Activated T-cell treated with anti-CD3 and anti-CD28 coated beads for 1 hour (primary cell): ENCODE measurements around the gene TMEM163.

Source experiments
- DNase-seq: peaks from one replicate; pipeline ENCODE4 v3.0.0-alpha.2; 2020; ENCODE audit warnings: low read depth

The TMEM163 gene

DNA sequence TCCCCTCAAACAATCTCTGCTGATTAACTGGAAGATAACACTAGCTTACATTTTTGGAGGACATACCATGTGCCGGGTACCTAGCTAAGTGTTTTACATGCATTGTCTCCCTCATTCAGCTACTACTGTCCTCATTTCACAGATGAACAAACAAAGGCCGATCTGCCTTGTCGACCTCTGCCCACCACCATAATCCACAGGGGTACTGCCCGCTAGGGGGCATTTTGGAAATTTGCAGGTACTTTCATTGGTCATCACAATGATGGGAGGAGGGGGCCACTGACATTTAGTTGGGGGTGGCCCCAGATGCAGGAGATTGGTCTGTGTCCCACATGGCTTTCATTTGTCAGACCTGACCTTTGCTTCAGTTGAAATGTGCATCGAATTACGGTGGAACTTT lies 3.9 kb upstream of the TMEM163 start:
- no peak for DNase-seq

DNA sequence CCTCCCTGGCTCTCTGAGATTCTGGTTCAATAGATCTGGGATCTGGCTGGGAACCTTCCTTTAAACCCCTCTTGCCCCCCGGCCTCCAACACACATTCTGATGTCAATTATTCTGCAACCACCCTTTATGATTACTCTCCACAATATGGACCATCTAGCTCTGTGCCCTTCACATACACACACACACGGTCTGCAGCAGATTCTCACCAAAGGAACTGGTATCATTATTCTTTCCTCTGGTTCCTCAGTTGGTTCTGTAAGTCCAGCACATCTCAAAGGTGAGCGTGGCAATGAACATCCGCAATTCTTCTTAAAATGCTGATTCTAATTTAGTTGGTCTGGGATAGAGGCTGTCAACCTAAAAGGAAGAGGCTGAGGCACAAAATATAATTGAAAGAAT lies 2.8 kb upstream of the TMEM163 start:
- DNase-seq: no peak

DNA sequence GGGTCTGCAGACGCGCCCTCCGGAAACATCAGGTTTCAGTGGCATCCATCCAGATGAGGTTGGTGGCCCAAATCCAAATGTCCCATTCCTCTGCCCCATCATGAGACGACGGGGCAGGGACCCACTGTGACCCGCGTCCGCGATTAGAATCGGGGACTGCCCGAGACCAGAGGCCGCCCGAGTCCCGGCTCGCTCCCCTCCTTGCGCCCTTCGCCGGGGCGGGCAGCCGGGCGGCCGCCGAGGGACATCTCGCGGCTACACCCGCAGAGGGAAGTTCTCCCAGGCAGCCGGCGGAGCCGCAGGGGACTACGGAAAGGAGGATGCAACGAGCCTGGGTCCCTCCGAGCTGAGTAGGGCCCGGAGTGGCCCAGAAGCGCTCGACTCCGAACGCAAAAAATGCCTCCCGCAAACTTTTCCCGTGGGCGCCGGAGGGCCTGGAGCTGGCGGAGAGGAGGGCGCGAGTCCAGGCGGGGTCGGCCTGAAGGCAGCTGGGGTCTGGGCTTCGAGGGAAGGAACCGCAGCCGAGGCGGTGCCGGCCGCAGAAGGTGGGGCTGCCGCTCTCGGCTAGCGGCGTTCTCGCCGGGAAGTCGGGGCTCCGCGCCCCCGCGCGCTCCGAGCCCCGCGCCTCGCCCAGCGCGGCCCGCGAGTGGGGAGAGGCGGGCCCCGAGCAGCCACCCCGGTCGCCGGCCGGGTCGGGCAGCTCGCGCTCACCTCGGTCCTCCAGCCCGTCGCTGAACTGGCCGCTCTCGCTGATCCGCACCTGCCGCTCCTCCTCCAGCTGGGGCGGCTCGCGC lies 580 bp downstream of the TMEM163 start:
- no peak for DNase-seq

DNA sequence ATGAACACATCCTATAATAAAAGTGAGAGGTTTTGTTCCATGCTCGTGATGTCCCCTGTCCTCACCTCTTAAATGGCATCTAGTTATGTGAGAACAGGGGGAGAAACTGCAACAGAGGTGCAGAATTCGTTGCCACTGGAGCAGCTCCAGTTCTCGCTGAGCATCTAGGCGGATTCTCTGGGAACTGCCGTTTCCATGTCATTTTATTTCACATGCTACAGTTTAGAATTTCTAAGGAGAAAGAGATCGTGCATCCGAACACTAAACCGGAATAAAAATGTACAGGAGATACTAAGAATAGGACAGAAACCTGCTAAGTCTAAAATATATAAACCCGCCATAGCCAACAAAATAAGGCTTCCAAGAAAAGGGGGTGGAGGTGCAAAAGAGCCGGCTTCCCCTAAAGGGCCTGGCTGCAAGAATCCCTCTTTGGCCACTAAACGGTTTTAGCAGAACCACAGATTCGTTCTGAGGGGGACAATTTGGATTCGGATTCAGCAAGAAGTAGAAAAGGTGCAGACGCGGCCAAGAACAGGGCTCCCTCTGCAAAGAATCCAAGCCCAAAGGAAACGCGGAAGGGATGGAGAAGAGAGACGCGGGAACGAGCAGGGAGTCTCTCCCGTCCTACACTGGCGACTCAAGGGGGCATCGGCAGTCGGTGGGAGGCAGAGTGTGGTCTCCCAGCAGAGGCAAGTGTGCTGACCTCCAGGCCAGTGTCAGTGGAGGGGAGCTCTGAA lies 1.3 kb downstream of the TMEM163 start:
- DNase-seq: no peak

GRCh38 chr2:134716721-134717243 lies 2.0 kb downstream of the TMEM163 start:
- no peak for DNase-seq

DNA sequence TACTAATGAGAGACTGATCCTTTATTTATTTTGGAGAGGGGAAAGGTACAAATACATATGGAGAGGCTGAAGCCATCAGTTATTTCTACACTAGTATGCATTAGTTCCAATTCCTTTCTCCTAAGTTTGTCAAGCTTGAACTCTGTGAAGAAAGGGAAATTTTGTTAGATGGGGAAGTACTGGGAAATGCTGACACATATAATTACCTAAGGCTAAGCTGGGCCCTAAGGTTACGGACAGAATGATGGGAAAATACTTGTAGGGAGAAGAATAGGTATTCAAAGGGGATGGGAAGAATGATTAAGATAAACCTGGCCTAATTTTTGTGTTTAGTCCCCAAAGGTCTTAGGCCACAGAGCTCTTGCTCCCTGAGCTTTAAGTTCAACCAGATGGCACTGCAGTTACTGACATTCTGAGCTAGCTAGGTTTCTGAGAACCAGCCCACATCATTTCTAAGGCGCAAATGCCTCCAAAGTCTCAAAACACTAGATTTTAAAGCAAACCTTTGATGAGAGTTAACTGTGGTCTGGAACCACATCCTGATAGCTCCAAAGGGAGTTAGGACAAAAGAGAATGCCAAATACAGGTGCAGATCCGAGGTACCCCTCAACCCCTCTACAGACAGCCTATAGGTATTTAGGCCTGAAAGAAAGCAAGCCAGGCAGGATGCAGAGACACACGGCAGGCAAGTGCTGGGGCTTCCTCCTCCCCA lies 2.7 kb downstream of the TMEM163 start:
- DNase-seq: no peak

GRCh38 chr2:134714228-134714627 lies 4.6 kb downstream of the TMEM163 start:
- no peak for DNase-seq

GRCh38 chr2:134713606-134714005 lies 5.2 kb downstream of the TMEM163 start:
- DNase-seq: no peak

GRCh38 chr2:134713176-134713575 lies 5.6 kb downstream of the TMEM163 start:
- no peak for DNase-seq

DNA sequence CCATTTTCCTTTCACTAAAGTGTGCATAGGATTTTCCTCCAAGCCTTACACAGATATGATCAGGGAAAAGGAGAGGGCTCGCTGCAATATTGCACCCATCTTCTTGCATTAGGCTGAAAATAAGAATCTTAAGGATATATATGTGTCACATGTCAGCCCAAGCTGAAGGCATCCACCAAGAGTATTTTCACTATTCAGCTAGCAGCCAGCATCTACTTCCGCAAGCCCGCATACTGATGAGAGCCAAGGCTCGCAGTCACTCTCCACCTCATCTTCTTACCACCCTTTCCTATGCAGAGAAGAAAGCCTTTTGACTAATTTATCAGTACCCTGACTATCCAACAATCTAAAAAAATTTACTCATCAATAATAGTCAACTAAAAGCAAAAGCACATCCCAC lies 6.1 kb downstream of the TMEM163 start:
- DNase-seq: no peak

DNA sequence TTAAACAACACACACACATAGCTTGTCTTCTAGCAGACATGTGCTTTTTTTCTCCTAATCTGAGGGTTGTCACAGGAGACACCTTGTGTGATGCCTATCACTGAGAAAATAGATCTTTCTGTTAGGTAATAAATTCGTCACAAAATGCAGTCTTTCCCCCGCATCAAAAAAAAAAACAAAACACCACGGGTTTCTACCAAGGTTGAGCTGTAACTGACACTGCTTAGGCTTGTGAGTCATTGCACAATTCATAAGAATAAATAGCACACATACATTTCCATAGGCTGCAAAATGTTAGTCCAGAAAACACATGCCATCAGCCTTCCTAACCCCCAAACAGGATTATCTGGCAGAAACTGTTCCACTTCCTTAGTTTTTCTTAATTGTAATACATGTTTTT lies 6.5 kb downstream of the TMEM163 start:
- no peak for DNase-seq

DNA sequence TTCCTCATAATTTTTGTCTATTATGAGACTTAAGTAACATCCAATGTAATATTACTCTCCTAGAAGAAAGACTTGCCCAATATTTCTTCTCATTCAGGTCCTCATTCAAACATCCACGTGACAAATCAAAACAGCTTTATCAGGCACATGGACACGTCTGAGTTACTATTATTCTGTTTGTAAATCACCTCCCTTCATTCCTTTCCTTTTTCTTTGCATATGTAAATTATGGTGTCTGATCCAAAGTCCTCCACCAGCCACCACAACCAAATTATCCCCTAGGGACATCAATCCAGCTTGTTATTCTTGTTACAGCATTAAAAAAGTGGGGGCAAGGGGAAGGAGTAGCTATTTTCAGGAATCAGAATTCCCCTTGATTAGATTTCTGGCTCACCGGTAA lies 7.1 kb downstream of the TMEM163 start:
- no peak for DNase-seq

GRCh38 chr2:134707330-134707676 lies 11.5 kb downstream of the TMEM163 start:
- no peak for DNase-seq

DNA sequence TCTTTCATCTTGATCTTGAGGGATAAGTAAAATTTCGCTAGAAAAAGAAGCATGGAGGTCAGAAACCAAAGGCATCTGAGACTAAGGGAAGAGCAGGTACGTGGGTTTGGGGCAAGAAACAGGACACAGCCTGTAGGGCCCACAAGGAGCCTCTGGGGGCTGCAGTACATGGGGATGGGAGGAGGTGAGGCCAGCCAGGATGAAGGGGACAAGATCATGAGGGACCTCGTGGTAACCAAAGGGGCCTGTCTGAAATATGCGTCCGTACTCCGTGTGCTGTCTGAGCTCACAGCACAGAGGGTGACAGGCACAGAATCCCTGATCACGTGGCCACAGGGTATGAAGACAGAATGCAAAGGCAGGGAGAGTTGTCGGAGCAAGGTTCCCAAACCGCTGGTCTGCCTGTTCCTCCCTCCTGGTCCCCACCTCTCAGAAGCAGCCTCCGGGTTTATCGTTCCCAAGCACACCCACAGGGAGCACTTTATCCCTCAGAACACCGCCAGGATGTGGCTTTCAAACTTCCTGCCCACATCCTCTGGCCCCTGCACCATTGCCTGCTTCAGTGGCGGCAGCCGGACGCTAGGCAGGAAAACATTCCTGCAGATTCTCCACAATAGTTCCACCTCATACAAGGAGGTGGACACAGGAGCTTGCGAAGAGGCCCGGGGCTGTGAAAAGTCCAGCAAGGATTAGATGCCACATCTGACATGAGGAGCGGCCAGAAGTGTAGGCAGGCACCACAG lies 12.0 kb downstream of the TMEM163 start:
- no peak for DNase-seq

- DNase-seq: no peak
Measured at GRCh38 chr2:134705861-134706586, 12.8 kb downstream of the TMEM163 start.

DNA sequence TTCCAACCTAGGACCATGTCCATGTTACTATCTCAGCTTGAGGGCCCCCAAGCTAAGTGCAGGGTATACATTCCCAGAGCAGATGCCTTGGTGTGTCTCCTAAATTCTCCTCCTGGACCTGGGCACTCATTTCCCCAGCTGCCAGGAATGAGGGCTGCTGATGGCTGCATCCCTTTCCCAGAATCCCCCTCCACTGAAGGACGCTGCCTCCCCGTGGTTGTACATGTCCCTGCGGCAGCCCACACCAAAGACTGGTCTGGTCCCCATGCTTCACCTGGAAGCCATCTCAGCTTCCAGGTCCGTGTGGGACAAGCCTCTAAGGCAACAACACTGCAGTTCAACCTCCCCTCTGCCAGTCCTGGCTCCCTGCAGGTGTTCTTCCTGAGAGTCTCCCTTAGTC lies 14.6 kb downstream of the TMEM163 start:
- DNase-seq: no peak

- DNase-seq: no peak
Measured at GRCh38 chr2:134703426-134703825, 15.4 kb downstream of the TMEM163 start.

DNA sequence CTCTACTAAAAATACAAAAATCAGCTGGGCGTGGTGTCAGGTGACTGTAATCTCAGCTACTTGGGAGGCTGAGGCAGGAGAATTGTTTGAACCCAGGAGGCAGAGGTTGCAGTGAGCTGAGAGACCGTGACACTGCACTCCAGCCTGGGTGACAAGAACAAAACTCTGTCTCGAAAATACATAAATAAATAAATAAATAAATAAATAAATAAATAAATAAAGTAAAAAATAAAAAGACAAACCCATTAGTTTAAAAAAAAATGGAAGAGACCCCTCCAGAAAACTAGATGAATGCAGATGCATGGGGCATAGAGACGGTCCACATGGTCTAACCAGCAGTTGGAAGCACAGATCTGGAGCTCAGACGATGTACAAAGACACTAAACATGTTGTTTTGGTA lies 18.1 kb downstream of the TMEM163 start:
- DNase-seq: no peak

DNA sequence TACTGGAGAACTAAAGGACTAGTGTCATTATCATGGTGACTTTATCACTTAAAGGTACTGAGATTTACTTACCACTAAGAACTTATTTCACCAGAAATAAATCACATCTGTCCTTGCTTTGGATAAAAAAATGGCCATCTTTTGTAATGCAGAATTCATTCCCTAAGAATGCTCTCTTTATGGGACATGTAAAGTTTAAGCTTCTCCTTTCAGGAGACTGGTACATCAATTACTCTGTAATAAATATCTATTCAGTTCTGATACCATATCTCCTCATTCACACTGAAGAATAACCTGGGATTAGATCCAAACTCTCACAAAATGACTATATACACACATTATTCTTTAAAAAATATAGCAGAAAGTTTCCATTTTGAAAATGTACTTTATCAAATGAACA lies 24.4 kb downstream of the TMEM163 start:
- DNase-seq: no peak

DNA sequence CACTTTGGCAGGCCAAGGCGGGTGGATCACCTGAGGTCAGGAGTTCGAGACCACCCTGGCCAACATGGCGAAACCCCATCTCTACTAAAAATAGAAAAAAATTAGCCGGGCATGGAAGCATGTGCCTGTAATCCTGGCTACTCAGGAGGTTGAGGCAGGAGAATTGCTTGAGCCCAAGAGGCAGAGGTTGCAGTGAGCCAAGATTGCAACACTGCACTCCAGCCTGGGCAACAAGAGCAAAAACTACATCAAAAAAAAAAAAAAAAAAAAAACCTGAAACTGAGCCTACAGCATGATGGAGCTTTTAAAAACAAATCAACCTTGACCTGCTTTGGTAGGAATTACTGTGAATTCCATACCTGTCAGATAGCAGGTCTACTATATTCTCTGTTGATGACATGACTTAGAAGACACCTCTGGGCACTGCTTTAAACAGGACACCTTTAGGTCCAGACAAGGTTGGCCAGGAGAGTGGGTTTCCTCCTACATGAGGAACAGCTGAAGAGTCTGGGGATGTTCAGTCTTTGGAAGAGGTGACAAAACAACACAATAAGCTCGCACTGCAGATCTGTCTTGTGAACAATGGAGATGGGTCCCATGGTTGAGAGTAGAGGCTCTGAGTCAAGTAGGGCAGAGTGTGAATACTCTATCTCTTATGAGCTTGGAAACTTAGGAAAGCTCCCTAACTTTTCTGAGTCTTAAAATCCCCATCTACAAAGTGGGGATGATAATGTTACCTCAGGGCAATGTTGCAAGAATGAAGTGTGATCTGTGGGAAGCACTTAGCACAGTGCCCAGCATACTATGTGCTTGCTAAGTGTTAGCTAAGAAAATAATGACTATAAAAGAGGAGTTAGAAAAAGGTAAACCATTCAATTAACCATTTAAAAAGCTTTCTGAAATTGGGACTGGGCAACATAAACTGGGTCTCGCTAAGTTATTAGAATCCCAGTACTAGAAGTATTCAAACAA lies 25.2 kb downstream of the TMEM163 start:
- no peak for DNase-seq
